Activated T-cell treated with anti-CD3 and anti-CD28 coated beads, Interleukin-2, amount 50 U/mL, for 24 hours (primary cell): ENCODE data around the gene CDH22.

ENCODE experiments used
- DNase-seq: peaks from one replicate; pipeline ENCODE4 v3.0.0-alpha.2; 2020
- H3K27ac Mint-ChIP-seq: 2 replicates; pipeline ENCODE4 v1.8.0; 2020; ENCODE audit warnings: mild to moderate bottlenecking, mixed read lengths
- H3K27me3 Mint-ChIP-seq: 2 replicates; pipeline ENCODE4 v1.8.0; 2020; ENCODE audit warnings: mixed read lengths
- H3K36me3 Mint-ChIP-seq: 2 replicates; pipeline ENCODE4 v1.8.0; 2020; ENCODE audit warnings: low read depth, mixed read lengths
- H3K4me1 Mint-ChIP-seq: 2 replicates; pipeline ENCODE4 v1.8.0; 2020; ENCODE audit warnings: low read depth, mixed read lengths
- H3K4me3 Mint-ChIP-seq: 2 replicates; pipeline ENCODE4 v1.8.0; 2020; ENCODE audit warnings: mild to moderate bottlenecking, moderate library complexity, mixed read lengths
- H3K9me3 Mint-ChIP-seq: 2 replicates; pipeline ENCODE4 v1.8.0; 2020; ENCODE audit warnings: mixed read lengths

CDH22 gene

DNA sequence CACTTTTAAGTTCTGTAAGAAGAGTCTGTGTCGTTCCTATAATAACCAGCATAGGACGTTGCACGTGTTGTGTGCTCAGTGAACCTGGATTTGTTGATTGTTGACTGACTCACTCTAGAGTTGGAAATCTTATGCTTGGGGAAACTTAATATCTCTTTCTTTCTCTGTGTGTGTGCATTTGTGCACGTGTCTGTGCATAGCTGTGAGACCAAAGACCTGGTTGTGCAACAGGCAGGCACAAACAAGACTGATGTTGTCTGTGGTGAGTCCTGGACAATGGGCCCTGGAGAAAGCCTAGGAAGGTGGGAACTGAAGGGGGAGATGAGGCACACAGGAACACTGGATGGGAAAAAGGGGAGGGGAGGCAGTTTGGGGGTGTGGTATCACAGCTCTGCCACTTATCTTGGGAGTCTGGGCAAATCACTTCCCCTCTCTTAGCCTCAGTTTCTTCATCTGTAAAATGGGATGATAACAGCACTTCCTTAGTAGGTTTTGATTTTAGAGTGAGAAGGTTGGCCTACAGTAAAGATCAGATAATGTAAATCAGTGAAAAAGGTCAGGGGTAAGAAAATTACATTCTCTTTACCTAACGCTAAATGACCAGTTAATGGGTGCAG is 181.8 kb downstream of the CDH22 start:
- Mint-ChIP-seq H3K27me3 (peaks cover 16% of the 10 kb centered on the region), H3K36me3 (peaks cover 7% of the 10 kb centered on the region), H3K27ac (peak overlapping the region; percentile 47), H3K9me3 (no peaks in the 10 kb centered on the region), H3K4me1 (no peaks in the 10 kb centered on the region), H3K4me3 (no peak overlapping the region)
- DNase-seq: no peak
